Fibroblast of skin of scalp (primary cell): ENCODE measurements around the gene CCT5.
"Not testable (repeated sequence)": the region's sequence is repeated elsewhere in the genome, so short reads cannot be mapped to it uniquely, and the experiment has no call there.

Experiments used
- DNase-seq: peaks from one replicate; pipeline ENCODE4 v3.0.0-alpha.2; 2013

Gene CCT5

DNA sequence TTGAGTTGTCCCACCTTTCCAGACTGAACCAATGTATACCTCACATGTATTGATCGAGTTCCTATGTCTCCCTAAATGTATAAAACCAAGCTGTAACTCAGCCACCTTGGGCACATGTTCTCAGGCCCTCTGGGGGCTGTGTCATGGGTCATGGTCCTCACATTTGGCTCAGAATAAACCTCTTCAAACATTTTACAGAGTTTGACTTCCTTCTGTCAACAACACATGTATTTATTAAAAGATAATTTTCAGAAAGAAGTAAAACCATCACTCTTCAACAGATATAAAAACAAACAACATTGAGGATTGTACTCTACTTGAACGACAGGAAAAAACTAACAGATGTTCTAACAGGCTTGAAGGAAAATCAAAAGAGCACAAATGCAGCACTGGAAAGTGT lies 53.1 kb downstream of the CCT5 start:
- DNase-seq = no peak

DNA sequence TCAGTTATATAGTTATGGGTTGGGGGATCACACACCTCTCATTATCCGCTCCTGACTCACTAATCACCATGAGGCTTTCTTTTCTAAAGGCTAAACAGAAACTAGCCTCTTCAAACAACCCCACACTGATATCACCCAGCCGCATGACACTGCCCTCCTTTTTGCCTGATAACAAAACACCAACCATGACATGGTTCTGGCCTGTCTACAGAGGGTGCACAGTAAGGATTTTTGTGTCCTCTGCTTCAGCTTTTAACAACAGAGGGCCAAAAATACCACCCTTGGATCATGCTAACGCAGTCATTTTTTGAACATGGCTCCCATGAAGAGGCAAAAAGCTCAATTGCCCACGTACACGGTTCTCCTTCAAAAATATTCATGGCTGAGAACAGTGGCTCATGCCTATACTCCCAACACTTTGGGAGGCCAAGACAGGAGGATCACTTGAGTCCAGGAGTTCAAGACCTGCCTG lies 53.7 kb downstream of the CCT5 start:
- no peak for DNase-seq

DNA sequence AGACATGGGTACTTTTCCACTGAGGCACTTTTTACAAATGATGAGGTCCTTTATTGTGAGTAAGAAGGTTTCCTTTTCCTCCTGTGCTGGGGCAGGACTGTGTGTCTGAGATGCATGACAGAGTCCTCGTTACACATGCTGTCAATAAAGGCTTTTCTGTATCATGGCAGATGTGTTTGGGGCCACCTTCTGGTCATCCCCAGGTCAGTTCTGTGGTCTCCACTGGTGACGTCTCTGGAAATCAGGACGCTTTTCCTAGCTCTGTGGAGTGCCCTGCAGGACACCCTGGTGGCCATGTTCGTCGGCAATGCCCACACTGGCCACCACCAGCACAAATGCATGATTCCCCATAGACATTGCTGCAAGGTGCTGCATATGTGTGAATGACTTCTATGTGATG lies 54.9 kb downstream of the CCT5 start:
- DNase-seq = no peak

DNA sequence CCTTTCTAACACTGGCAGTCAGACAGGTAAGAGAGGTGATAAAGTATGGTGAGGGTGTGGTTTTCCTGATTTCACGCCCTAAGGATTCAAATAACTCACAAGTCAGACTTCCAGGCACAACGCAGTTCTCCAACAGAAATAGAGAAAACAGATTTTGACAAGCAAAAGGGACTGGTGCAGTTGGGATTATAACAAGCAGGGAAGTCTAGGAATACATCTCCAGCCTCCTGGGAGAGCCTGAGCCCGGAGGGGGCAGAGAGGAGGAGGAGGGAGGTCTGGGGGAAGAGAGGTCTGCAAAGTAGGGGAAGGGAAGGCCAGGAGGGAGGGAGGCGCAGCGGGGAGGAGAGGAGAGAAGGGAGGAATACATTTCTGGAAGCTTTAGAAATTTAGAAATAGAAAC lies 56.0 kb downstream of the CCT5 start:
- no peak for DNase-seq

DNA sequence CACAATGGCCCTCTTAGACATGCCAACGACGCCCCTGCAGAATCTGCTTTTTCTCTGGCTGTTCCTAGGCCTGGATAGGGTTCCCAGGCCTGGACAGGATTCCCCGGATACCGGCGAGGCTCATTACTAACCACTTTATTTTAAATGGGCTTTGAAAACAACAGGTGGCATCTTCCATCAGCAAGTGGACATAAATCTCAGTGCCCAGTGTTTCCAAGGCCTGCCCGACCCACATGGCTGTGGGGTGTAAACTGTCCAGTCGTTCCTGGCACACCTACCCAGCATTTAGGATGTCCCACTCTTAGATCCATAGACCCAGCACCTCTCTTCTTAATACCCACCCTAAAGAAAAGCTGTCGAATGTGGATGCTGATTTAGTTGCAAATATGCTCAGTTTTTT lies 56.7 kb downstream of the CCT5 start:
- DNase-seq = no peak

DNA sequence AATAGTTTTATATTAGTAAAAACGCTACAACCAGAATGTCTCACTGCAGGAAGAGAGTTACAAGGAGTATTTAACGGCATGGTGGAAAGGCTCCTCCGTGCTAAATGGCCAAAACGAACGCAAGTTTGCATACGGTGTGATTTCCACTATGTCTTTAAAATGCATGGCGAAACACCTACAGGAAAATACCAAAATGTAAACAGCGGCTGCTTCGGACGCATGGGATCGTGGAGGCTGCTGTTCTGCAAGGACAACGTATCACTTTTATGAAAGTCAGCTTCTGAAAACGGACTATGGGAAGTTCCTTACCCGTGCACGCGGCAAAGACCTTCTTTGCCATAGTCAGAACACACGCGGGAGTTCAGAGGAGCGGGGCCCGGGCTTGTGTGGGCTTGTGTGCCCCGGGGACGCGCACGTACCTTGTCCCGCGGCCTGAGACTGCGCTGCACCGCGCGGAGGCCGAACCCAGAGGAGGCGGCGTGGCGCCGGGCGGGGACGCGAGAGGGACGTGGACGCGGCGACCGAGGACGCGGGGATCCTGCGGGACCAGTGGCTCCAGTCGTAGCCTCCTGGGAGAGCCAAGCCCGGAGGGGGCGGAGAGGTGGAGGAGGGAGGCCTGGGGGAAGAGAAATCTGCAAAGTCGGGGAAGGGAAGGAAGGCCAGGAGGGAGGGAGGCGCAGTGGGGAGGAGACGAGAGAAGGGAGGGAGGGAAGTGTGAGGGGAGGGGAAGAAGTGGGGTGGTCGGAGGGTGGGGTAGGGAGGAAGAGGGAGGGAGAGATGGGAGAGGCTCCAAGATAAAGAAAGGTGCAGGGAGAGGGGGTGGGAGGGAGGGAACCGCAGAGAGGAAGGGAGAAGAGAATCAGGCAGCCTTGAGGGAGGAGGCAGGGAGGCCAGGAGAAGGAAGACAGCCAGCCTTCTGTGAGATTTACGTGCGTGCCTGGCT lies 57.4 kb downstream of the CCT5 start, which contains the start of gene CMBL:
CMBL (minus strand) TSS at position 697 of the 943 bp plus-strand sequence. CDS start 17,140 bp downstream, outside the sequence.
- DNase-seq = peak; percentile 52

DNA sequence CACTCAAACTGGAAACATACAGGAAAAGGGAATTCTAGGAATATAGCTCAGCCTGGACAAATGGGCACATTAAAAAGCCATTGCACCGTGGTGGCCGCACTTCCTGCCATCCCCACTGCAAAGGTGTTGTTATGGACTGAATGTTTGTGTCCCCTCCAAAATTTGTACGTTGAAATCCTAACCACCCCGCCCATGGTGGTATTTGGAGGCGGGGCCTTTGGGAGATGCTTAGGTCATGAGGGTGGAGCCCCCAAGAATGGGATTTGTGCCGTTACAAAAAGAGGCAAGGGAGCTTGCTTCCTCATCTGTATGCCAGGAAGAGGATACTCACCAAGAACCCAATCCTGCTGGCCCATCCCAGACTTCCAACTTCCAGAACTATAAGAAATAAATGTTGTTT lies 58.8 kb downstream of the CCT5 start:
- no peak for DNase-seq

DNA sequence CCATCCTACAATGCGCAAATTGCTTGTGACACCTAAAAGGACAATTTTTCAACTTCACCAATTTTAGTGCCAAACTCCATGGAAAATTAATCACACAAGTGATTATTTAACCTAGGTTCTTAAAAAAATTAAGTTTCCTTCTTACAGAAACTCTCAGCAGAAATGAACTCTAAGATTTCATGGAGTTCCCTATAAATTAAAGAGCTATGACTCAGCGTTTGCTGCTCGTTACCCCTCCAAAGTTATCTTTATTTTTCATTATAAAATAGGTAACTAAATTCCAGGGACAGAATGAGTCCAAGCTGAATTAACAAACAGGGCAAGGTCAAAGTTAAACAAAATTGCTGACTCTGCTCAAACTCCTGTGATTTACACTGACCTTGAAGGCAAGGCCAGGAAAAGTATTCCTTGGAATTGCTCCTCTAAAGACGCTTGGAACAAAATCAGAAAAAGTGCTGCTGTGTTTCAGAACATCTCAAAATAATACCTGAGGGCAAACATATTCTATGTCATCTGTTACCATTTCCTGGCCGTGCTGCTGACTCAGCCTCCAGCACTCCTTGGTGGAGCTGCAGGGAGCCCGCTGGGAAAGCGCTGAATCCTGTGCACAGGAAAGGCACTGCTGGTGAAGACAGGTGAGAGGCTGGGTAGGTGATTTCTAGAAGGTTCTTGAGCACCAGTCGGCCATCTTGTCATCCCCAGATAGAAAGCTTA lies 60.1 kb downstream of the CCT5 start:
- no peak for DNase-seq

DNA sequence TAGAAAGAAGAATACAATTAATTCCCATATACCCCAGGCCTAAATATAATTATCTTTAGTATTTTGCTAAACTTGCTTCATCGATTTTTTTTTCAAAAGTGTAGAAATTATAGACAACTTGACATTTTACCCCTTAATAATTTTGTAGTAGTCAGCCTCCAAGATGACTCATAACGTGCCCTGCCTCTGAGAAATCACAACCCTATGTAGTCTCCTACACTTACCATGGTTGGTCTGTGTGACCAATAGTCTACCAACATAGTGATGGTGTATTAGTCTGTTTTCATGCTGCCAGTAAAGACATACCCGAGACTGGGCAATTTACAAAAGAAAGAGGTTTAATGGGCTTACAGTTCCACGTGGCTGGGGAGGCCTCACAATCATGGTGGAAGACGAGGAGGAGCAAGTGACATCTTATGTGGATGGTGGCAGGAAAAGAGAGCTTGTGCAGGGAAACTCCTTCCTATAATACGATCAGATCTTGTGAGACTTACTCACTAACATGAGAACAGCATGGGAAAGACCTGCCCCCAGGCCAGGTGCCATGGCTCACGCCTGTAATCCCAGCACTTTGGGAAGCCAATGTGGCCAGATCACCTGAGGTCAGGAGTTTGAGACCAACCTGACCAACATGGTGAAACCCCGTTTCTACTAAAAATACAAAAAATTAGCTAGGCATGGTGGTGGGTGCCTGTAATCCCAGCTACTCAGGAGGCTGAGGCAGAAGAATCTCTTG lies 60.9 kb downstream of the CCT5 start:
- not testable (repeated sequence) for DNase-seq

DNA sequence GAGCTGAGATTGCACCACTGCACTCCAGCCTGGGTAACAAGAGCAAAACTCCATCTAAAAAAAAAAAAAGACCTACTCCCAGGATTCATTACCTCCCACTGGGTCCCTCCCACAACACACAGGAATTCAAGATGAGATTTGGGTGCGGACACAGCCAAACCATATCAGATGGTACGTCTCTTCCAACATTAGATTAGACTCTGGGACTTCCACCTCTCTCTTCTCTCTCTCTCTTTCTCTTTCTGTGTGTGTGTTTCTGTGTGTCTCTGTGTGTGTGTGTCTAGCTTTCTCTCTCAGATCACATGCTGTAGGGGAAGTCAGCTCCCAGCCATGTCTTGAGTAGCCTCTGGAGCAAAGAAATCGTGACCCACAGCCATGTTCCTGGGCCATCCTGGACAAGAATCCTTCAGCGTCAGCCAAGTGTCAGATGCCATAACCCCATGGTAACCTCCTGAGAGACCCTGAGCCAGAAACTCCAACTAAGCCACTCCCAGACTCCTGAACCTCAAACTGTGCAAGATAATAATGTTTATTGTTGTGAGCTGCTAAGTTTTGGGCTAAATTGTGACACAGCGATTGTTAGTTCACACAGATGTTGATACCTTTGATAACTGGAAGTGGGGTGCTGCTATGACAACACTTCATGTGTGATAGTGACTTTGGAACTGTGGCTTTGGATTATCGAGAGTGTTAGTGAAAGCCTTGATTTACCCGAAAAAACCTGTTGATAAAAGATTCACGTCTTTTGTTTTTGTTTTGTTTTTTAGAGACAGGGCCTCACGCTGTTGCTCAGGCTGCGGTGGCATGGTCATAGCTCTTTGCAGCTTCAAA lies 61.7 kb downstream of the CCT5 start:
- DNase-seq = no peak

DNA sequence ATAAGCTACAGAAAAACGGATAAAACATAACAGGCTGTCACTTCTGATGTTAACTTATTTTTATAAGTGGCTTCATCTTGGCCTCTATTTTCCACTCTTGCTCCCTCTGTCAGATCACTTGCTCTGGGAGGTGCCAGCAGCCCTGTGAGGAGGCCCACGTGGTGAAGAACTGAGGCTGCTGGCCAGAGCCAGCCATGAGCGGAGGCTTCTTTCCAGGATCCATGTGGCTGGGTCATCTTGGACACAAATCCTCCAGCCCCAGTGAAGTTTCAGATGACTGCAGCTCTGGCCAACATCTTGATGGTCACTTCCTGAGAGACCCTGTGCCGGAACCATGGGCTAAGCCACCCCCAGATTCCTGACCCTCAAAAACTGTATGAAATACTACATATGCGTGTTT lies 65.1 kb downstream of the CCT5 start:
- DNase-seq = no peak
